Neural progenitor cell (in vitro differentiated cells): ENCODE measurements around the gene LRP1-AS.
"Not testable (repeated sequence)": the region's sequence is repeated elsewhere in the genome, so short reads cannot be mapped to it uniquely, and the experiment has no call there.

ENCODE experiments used
- CTCF ChIP-seq: fragments of 200-600 bp; sonication (generic); IDR thresholded peaks from 2 replicates; pipeline ENCODE4 v1.5.1; 2017; ENCODE audit warnings: antibody characterized with exemption, mild to moderate bottlenecking
- EZH2phosphoT487 ChIP-seq: fragments of 200-600 bp; sonication (generic); IDR thresholded peaks from 2 replicates; pipeline ENCODE4 v1.6.1; 2017; ENCODE audit warnings: antibody characterized with exemption

DNA sequence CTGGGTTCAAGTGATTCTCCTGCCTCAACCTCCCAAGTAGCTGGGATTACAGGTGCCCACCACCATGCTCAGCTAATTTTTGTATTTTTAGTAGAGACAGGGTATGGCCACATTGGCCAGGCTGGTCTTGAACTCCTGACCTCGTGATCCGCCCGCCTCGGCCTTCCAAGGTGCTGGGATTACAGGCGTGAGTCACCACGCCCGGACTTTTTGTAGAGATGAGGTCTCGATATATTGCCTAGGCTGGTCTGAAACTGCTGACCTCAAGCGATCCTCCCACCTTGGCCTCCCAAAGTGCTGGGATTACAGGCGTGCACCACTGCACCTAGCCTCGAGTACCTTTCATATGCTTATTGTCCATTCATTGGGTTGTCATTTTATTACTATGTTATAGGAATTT, 26.7 kb downstream of the LRP1-AS start:
- TF ChIP-seq CTCF, EZH2phosphoT487: not testable (repeated sequence)
